ENCODE results near the gene MYO5C.
A peak's percentile ranks its signal among the peaks of the same experiment; 100 is the strongest.
"Not testable (repeated sequence)": the region's sequence is repeated elsewhere in the genome, so short reads cannot be mapped to it uniquely, and the experiment has no call there.

MYO5C gene

DNA sequence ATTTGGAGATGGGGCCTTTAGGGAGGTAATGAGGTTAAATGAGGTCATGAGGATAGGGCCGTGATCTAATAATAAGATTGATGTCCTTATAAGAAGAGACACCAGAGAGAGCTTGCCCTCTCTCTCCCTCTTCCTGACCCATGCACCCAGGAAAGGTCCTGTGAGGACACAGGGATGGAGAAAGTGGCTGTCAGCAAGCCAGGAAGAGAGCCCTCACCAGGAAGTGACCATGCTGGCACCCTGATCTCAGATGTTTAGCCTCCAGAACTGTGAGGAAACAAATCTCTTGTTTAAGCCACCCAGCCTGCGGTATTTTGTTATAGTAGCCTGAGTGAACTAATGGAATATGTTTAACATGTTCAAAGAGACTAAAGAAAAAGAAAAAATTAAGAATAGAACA, 89.2 kb downstream of the MYO5C start:
- no peak for DNase-seq

DNA sequence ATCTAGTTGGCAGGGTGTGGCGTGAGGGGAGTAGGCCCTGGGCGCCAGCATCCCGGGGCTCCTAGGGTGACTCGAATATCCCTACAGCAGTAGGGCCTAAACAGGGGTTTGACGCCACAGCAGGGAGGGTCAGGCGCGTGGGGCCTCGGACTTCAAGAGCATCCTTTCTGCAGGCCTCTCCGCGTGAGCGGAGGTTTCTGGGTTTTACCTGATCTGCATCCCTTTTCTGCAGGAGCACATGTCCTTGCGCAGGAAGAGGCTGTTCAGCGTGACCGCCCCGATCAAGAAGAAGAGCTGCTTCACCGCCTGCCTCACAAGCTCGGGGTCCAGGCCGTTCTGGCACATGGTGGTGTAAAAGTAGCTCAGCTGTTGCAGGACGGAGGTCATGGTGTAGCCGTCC, 90.9 kb downstream of the MYO5C start:
- no peak for DNase-seq

DNA sequence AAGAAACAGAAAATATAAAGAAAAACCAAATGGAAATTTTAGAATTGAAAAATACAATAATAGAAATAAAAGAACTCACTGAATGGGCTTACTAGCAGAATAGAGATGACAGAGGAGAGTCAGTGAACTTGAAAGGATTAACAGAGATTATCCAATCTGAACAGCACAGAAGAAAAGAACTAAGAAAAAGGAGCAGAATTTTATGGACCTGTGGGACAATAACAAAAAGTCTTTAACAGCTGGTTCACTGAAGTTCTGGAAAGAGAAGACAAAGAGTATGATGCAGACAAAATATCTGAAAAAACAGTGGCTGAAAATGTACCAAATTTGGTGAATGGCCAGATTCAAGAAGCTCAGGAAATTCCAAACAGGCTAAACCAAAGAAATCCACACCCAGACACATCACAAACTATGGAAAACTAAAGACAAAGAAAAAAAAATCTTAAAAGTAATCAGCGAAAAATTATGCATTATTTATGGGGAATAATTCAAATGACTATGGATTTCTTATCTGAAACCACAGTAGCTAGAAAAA, 94.7 kb downstream of the MYO5C start:
- DNase-seq: no peak

DNA sequence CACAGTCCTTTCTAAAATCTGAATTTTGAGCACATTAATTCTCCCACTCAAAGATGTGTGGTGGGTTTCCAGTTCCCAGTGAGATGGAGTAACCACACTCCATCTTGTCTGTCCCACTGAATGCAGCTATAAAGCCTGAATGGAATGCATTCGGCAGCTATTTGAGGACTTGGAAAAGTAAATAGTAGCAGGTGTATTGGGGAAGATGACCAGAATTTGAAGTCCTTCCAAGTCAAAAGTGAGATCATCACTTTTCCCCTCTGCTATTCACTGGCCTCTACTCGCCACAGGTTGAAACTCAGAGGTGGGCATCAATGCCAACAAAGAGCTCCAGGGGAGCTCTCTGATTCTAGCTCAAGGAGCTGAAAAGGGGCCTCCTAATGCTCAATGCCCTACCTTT, 96.3 kb downstream of the MYO5C start:
- DNase-seq: no peak

DNA sequence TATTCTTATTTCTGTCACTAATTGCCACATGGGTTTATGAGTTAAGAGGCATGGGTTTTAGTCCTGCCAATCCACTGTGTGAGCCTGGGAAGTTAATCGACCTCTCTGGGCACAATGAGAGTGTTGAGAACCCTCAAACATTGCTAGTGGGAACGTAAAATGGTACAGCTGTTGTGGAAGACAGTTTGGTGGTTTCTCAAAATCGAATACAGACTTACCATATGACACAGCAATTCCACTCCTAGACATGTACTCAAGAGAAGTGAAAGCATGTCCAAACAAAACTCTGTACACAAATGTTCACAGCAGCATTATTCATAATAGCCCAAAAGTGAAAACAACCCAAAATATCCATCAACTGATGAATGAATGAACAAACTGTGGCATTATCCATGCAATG, 98.7 kb downstream of the MYO5C start:
- no peak for DNase-seq

DNA sequence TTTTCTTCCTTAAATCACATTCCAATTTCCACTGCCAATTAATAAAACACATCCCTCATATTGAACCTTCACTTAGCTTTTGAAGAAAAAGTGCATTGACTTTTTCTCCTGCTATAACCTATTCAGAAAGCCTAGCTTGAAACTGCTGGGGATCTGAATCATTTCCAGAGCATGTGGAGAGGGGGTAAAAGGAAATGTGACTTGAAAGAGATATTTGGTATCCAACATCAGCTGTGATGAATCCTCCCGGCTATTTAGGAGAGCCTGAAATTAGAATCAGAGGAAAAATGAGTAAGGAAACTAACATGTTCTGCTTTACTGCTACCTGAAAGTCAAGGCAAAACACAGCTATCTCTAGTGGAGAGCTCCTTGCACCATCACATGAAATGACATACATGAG, 101.8 kb downstream of the MYO5C start:
- no peak for DNase-seq

DNA sequence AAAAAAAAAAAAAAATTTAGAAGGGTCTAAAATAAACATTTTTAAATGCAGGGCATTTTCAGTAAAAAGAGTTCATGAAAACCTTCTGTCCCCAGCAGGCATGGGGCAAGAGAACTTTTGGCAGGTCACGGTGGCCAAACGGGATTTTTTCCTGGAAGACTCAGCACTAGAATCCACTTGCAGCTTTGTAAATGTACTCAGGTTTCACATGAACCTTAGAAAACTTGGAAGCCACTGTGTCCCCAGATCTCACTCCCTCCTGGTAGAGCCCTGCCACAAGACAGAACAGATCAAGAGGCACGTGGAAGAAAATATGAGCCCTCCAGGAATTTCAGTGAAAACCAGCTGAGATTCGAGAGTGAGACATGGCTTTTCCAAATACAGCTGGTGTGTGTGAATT, 102.3 kb downstream of the MYO5C start:
- no peak for DNase-seq

DNA sequence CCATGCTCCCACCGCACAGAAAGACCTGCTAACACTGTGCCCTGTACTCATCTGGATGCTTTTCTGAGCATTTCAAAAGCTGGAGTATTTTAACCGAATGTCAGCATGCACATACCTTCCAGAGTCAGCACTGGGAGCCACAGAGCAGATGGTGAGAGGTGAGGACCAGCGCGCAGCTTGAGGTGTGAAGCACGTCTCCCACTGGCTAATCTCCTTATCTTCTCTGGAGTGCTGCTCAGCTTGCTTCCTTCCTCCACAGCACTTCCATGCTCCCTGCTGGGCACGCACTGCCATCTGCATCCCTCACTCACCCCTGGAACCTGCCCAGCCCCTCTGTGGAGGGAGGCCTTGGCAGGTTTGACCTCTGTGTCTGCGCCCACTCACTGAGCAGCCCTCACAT, 104.4 kb downstream of the MYO5C start, which contains the start of gene GNB5:
GNB5 (minus strand) TSS at position 186 of the 400 bp plus-strand sequence. CDS start 6,716 bp downstream, outside the sequence.
- no peak for DNase-seq

DNA sequence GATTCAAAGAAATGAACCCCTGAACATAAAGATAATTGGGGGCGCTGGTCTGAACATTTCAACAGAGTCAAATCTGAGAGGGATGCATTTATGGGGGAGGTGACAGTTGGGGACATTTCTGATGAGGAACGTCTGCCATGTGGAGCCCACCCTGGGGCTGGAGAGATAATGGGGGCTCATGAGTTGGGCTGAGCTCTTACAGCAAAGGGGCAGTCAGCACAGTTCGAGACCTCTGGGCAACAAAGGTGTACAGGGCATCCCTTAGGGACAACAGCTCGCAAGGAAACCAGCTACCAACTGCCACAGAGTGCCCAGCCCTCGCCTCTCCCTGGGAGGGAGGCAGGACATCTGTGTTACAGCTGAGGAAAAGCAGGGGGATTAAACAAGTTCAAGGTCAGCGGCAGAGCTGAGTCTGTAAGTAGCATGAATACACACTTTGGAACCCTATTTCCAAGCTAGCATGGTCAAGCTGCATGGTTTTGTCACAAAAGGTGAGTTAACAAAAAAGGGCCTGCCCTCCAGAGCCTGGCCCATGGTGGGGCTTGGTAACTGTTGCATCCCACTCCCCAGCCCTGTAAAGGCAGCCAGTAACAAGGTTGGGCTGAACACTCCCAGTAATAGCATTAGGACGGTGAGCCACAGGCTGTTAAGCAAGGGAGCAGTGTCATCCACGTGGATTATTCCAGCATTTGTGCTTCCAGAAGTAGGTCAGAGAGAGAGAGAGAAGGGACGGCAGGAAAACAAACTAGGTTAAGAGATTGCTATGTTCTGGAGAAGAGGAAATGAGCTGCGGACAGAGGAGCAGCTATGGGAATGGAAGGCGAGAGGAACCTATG, 108.7 kb downstream of the MYO5C start:
- no peak for DNase-seq

DNA sequence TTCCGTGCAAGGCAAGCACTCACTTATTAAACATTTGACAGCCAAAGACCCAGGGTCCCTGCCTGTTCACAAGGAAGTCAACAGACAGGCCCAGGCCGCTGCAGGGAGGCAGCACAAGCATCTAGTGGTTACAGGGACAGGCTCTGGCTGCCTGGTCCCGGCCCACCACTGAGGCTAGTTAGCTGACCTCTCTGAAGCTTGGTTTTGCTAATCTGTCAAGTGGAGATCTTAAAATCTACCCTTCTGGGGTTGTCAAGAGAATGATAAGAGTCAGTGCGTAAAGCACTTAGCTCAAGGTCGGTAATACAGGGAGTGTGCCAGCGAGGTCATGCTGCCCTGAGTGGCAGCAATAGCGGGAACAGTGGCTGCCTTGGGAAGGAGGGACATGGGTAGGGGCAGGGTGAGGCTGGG, 110.4 kb downstream of the MYO5C start:
- no peak for DNase-seq

DNA sequence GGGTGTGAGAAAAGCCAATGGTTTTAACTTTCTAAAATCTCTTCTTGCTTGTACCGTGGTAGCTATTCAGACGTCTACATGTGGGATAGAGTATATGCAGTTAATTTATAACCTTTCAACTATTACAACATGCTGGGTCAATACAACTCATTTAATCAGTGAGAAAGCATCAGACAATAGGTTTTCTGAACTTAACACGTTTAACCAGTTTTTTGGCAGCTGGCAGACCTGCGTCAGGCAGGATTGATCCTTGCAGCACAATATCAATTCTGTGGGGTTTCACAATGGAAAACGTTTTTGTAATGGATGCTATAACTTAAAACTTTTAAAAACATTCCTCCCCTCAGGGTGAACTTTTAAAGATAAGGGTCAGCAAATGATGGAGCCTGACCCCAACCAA, 110.9 kb downstream of the MYO5C start:
- DNase-seq: no peak

DNA sequence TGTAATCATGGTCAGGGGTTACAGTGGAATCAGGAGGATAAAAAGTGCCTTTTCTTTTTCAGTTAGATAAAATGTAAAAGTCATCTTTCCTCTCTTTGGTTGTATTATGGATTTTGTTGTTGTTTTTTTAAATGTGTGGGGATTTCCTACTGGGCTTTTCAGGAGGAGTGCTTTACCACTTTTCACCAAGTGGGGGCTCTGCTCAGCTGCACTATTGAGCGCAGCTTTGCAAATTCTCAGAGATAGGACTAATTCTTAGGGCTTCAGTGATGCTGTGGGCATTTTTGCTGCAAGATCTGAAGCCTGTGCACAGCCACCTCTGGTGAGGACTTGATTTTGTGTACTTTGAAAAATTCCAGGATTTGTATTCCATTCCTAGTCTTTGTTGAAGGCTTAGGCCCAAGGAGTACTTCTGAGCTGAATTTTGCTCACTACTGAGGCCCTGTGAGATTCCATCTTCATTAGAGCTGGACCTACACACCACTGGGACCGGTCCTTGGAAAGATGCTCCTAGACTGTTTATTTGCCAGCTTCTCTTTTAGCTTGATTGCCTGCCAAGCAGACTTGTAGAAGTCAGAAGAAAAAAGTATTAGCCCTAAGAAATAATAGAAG, 111.9 kb downstream of the MYO5C start:
- peak; percentile 19 for DNase-seq

DNA sequence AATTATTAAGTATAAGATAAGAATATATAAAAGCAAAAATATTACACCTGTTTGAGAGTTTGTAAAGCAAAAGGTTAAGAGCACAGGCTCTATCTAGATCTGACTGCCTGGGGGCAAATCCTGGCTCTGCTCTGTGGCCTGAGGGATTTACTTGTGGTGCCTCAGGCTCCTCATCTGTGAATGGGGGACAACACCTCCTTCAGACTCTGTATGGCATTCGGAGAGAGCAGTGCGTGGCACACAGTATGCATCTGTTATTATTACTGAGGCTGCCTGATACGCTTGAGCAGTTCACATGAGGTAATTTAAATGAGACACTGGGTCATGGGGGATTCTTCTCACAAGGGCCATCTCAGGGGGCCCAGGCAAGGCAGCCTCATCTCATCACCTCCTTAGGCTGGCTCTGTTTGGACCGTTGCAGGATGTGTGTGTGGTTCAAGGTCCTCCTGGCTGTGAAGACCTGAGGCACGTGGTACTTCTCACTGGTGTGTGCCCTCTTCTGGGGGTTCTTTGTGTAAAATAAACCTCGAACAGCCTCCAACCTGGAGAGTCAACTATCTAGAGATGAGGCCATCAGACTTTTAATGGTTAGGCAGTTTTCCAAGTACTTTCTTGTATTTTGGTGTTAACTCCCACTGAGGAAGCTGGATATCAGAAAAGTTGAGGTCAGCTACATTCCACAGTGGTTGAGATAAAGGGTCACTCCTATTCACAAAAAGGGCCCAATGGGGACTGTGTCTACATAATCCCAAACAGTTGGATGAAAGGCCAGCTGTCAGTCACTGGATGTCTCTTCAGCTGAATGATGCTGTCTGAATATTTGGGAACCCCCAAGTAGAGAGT, 113.4 kb downstream of the MYO5C start:
- DNase-seq: no peak

DNA sequence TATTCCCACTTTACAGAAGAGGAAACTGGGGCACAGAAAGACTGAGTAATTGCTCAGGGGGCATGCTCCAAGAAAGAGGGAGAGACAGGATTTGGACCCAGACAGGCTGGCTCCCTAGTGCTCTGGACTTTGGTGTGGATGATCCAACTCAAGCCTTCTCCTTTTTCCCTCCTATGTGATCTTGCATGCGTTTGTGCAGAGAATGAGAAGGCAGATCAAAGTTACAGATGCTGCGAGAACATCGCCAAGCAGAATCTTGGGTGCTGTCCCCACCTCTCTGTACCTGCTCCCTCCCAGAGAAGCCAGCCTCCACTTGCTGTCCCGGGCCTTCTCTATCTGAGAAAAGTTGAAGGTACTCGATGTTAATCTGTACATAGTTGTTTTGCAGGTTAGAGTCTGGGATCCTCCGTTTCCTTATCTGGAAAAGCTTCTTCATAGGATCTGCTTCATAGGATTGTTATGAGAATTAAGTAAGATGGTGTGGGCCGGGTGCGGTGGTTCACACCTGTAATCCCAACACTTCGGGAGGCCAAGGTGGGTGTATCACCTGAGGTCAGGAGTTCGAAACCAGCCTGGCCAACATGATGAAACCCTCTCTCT, 114.7 kb downstream of the MYO5C start:
- no peak for DNase-seq

DNA sequence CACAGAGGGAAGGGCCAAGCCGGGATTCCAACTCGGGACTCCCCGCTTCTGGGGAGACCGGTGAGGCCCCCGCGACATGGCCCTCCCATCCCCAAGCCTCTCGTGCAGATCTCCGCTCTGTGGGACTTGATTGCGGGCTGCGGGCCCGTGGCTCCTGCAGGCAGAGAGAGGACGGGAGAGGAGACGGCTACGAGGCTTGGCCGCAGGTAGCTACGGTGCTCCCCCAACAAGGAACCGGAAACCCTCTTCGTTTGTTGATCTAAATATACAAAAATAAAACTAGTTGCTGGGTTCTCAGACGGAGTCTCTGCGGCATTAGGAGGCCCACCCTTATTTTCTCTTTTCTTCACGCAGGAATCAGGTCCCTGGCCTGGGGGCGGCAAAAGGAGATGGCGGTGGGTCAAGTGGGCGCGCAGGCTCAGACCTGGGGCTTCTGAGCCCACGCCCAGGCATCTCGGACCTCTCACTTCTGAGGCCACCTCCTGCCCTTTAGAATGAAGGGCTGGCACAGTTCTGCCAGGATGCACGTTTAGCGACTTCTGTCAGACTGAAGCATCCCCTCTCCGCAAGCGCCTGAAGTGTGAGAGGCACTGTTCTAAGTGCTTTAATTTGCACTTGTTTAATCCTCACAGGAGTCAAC, 115.3 kb downstream of the MYO5C start:
- DNase-seq: peak; percentile 23

DNA sequence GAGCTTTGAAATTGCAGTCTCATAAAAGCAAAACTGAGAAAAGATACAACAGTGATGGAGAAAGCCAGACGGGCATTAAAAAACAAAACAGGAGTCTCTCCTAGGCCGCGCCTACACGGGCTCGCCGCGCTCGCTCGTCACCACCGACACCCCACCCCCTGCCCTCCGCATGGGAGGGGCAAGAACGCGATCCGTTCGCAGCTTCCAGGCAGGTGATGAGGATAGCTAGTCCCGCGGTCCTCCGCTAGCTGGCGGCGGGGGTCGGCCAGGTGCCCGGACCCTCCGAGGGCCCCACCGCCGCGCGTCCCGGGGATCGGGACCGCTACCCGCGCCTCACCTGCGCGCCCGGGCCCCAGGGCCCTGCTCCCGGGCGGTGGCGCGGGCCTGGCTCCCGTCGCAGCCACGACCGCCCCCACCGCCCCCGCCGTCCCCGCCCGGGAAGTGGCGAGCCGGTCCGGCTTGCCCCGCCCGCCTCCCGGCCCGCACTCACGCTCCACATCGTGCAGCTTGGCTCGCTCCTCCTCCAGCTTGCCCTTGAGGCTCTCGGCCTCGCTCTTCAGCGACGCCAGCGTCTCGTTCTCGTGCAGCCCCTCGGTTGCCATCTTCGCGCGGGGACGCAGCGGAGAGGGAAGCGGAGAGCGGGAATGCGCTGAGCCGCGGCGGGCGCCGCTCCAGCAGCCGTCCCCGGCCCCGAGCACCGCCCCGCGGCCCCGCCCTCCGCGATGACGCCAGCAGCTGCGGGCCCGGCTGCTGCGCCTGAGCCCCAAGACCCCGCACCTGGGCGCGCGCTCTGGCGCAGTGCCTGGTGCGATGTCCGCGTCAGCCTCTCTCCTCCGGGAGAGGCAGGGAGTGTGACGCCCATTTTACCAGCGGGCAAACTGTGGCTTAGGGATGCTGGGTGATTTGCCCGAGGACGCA, 116.1 kb downstream of the MYO5C start:
- DNase-seq: peak; percentile 90

DNA sequence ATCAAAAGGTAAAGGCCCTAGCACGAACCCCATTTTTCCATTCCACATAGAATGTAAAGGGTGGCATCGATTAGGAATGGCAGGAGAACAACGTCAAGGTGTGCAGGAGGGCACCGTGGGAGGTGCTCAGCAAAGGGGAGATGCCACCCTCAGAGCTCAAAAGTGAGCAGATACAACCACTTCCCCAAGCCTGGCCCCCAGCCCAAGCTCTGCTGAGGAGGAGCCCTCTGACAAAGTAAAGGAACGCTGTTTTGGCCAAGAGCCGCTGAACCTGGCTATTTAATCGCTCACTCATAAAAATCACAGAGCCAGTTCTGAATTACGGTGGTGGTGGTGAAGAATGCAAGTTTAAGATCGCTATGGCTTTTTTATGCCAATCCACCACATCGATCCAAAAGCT, 116.8 kb downstream of the MYO5C start:
- no peak for DNase-seq

DNA sequence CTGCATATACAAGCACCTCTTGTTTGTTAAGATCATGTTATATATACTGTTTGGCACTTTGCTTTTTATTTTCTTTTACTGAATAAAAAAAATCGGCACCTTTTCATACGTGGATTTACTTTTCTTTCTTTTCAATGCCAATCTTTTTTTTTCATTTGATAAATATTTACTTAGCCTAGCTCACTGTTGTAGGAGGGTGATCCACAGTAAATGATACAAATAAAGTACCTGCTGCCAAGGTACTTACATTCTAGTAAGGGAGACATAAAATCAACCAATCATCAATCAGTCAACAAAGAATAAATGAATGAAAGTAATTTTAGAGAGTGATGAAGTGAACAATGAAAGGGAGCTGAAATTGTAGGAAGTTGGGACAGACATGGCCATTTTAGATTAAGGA, 122.7 kb downstream of the MYO5C start:
- no peak for DNase-seq

DNA sequence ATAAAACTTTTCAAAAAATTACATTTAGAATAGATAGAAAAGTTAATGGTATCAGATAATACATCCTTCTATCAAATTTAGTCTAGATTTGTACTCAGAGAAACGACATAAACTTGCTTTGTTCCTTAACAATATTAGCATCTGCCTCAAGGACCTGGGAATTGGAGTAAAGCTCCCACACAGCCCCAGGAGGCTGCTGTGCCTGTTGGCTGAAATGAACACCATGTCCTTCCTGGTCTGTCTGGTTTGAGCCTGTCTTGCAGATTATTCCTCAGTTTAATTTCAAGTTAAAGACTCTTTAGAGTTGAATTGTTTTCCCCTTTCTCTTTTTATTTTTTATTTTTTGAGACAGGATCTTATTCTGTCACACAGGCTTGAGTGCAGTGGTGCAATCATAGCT, 123.8 kb downstream of the MYO5C start:
- no peak for DNase-seq

DNA sequence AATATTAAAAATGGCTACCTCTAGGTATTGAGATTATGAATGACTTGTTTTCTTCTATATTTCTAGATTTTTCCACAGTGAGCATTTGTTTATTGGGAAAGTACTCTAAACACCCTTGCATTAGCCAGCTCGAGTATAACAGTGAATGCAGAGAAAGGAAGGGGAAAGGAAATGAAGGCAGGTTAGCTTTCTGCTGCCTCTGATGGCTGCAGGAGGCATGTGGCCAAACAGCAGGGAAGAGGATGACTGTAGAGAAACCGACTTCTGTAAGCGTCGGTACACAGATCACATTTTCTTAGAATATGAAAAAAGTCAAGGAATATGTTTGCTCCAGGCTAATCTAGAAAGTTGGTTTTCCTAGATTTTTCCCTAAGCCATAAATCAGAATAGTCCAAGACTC, 124.2 kb downstream of the MYO5C start:
- DNase-seq: peak; percentile 30

DNA sequence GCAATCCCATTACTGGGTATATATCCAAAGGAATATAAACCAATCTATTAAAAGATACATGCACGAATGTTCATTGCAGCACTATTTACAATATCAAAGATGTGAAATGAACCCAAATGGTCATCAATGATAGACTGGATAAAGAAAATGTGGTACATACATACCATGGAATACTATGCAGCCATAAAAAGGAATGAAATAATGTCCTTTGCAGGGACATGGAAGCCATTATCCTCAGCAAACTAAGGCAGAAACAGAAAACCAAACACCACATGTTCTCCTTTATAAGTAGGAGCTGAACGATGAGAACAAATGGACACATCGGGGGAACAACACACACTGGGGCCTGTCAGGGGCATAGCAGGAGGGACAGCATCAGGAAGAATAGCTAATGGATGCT, 125.4 kb downstream of the MYO5C start:
- DNase-seq: not testable (repeated sequence)
